Kidney capillary endothelial cell (primary cell): ENCODE data around the gene ANK3.

ENCODE experiments used
- DNase-seq: peaks from one replicate; pipeline ENCODE4 v3.0.0-alpha.2; 2018; ENCODE audit warnings: low spot score

Gene ANK3

DNA sequence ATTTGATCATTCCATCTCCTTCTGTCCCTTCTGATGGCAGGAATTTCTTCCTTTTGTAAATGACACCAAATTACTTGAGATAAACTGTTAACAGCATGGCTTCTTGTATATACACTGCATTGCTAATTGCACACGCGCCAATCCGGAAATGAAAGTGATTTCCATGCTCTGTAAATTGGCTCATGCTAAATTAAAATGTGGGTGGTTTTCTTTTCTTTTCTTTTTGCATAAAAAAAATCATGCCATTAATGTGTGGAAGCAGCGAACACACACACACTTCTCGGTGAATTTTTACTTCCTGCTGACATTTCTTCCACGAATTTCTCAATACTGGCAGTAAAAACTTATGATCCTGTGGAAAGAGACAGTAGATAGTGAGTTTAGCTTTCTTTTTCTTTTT lies 360.2 kb downstream of the ANK3 start:
- no peak for DNase-seq

DNA sequence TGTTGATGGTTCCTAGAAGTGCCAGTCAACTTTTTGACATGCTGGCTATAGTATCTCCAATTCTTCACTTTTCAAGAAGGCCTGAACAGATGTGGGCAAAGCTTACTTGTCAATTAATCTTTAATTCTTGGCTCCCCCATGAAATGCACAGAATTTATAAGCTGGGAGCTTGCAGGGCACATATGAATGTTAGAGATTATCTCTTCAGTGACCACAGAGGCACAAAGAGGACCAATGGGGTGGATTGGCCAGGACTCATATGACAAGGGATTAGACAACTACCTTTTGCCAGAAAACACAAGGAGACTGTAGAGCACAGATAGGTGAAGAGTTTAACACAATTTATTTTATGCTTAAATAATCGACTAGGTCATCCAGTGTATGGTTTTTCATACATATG lies 361.6 kb downstream of the ANK3 start:
- no peak for DNase-seq

DNA sequence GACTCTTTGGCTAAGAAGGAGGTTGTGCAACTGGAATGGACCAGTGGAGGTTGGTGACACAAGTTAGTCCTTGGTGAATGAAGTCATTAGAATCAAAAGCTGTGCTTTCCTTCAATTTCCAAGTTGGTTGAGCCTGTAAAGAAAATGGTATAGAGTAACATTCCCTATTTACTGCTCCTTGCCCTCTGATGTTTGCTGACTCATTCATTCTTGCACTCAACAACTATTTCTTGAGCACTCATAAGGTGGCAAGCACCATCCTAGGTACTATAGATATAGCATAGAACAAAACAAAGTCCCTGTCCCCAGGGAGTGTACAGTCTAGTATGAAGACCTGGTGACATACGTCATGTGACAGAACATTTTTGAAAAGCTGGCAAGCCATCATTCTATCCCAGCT lies 364.4 kb downstream of the ANK3 start:
- no peak for DNase-seq

DNA sequence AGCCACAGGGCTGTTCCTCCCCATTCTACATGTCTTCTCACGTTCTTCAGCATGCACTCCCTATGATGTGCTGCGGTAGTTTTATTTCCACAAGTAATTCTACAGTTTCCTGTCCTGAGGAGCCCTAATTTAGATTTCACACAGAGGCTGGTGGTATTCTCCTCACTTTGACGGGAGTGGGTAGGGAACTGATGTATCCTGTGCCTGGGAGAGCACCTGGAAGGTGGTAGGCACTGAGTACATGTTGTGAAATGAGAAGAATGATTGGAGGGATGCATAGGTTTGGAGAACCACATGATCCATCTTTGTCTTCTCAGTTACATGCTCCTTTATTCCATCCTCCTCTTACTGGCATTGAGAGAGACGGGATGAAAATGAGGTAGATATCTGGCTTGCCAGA lies 365.2 kb downstream of the ANK3 start:
- no peak for DNase-seq

DNA sequence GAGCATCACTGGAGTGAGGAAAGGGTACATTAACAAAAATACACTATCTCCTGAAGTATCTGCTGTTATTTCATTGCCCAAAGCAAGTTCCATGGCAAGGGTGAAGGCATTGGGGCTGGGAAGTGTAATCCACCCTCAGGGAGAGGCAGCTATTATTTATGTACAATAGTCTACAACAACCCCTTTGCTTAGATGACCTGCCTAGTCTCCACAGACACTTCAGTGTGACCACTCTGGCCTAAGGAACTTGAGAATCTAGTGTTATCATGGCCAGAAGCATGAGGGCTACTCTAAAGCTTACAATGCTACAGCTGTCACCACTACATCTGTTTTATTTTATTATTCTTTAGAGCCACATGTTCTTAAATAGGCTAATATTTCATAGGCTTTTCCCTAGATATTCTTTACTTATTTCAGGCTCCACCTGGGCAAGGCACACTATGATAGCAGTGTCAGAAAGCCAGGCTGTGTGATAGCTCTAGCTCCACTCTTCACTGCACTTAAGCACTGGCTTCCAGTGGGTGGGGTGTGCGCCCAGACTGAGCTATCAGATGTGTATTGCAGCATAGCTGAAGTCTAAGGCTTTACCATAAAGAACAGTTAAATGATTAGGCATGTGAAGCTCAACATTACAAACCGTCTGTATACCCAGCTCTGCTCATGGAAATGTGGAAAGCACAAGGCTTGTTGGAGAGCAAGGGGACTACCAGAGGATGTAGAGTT lies 366.4 kb downstream of the ANK3 start:
- DNase-seq, result no peak

DNA sequence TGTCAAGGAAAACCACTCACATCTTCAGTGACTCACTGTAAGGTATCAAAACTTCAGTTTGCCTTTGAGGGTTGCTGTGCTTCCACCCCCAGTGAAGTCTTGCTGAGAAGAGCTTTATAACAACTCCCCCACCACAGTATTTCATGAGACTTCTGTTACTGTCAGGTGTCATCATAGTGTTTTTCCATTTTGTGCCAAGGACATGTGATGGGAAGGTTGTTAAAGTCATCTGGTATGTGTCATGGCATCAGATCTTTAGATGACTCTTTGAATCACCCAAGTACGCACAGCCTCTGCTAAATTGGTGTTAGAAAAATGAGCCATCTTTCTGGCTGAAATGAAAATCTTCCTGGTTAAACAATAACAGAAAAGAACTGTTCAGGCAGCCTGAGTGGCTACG lies 368.3 kb downstream of the ANK3 start:
- no peak for DNase-seq

DNA sequence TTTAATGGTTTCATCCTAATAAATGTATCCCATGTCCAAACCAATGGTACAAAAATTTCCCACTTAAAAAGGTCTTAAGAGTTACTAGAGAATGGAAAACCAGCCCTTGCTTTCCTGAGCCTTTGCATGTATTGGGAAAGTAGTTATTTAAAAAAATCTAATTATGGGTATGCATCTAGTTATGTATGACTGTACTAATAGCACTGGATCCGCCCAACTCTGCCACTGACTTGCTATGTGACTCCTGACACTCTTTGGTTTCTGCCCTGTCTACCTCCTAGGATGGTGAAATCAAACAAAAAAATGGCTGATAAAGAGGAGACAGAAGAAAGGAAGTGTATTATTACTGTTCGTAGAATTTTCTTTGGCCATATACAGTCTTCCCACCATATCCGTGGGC lies 372.9 kb downstream of the ANK3 start:
- DNase-seq, result no peak

DNA sequence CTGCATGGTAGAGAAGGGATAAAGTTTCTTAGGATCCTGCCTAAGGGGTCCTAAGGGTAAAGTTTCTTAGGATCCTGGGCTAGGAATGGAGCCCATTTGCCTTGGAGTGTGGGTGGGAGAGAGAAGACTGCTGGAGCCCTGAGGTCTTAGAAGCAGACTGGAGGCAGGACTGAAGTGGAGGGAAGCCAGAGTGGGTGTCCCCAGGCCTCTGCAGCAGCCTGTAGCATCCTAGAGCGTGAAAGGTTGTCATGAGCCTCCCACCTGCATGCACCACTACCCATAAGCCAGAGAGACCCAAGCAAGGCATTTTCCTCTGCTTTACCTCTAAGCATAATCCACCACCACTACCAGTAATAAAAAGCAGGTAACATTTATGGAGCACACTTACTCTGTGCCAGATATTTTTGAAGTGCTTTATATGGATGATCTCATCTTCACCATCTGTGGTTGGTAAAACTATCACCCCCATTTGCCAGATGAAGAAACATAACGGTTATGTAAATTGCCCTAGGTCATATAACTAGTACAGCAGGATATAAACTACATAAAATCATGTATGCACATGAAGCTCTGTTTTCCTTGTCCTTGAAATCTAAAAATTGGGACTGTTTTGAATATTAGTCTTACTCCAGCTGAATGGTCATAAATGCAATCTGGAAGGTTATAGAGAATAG lies 379.8 kb downstream of the ANK3 start:
- no peak for DNase-seq

DNA sequence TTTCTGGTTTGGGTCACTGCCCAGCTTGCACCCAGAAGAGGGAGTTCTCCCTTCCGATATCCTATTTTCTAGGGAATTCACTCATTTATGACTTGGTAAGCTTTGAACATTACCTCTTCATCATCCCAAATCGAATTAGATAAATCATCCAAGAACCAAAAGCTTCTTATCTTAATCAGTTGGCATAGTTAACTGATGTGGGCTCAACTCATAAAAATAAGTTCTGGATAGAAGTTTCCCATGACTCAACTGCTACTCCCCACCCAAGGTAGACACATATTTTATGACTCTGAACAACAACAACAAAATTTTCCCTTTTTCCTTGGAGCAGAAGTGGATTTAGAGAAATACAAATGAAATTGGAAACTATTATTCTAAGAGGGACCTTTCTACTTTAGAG lies 380.4 kb downstream of the ANK3 start:
- DNase-seq, result no peak

DNA sequence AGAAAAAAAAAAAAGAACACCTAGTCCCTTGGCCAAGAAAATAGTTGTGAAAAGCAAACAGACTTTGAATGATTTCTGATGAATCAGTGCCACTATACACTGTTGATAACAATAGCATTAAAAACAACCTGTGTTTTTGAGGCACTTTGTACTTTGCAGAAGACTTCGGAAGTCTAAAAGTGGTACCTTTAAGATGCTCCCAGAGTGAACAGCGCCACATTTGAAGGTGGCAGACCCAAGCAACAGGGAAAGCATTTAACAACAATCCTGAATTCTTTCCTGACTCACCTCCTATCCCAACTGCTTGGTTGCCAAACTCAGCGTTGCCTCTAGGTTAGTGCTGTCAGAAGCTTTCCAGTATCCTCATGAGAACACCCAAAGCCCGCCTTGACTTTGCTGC lies 380.9 kb downstream of the ANK3 start:
- no peak for DNase-seq

DNA sequence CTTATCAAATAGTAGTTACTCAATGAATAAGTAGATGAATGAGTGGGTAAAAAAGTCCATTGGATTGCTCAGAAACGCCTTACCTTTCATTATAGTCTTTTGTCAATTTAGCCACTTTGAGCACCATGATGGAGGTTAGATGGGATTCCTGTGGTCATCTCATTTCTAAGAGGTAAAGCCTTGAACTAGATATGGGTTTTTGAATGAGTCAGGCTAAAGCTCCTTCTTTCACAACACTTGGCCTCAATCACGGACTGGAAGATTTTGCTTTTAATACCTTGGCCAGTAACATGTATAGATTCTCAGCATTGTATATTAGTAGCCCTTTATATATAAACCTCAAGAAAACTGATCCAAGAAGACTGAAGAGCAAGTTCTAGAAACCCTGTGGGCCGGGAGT lies 383.6 kb downstream of the ANK3 start:
- DNase-seq, result no peak

DNA sequence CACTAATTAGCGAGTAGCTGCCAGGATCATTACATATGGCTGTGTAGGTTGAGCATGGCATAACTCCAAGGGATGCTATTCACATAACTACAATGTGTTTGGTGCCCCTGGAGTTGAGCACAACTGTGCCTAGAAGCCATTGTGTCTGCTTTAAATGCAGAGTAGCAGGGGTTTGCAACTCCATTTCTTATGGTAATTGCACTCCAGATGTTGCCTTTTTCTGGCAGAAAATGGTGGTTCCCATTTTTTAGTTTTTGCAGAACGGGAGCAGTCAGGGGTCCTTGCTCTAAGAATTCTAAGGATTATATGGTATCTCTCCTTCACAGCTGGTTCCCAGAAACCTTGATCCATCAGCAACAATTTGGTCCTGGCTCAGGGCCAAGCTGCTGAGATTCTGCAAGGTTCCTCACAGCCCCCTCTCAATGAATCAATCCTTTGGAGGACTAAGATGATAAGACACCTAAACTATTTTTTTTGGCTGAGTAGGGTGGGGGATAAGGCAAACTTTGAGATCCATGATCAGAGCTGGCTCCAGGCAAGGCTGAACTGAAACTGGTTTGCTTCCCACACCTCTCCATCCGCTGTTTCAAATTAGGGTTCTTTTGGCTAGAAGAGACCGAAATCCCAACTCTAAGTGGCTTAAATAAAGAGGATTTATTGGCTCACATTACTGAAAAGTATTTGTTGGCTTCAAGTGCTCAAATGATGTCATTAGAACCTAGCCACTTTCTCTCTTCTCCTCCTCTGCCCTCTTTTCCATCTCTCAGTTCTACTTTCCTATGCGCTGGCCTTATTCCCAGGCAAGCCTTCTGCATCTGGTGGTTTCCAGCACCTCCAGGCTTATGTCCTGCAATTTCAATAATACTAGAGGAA lies 385.8 kb downstream of the ANK3 start:
- DNase-seq, result no peak

DNA sequence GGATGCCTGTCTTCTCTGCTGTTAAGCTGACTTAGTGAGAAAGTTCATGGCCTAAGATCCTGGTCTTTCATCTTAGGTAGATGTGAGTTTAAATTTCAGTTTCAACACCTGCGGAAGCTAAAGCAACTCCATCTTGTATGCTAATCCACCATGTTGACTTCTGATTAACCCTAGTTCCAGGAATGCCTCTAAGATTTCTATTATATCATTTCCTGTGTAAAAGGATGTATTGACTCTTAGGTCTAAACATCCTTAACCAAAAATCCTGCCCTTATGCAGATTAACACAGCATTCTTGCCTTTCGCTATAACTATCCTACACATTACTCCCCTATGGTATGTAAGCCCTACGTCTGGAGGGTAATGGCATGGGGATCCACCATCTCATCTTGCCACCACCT lies 388.9 kb downstream of the ANK3 start:
- no peak for DNase-seq

DNA sequence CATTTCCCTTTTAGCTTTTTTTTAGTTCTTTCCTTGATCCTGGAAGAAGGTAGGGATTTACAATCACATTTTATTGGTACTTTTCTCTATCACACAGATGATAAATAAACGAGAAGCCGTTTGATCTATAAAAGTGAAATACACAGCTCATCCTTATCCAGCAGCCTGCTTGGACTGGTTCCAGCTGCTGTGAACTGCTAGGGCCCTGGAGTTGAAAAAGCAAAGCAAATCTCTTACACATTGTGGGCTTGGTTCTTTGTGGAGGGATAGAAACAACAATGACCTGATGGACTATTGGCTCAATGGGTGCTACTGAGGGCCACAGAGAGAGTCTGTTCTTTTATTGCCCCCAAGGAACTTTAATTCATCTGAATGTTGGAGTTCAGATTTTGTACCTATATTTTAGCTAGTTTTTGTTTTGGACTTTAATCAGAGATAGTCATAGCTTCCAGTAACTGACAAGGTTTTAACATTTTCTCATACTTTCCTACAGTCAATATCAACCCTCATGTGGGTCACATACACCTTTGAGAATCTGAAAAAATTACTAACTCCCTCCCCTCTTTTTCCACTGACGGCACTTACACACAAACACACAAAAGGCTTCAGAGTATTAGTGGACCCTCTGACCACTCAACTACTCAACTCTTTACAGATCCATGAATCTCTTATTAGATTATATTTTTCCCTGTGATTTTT lies 391.7 kb downstream of the ANK3 start:
- DNase-seq, result no peak

DNA sequence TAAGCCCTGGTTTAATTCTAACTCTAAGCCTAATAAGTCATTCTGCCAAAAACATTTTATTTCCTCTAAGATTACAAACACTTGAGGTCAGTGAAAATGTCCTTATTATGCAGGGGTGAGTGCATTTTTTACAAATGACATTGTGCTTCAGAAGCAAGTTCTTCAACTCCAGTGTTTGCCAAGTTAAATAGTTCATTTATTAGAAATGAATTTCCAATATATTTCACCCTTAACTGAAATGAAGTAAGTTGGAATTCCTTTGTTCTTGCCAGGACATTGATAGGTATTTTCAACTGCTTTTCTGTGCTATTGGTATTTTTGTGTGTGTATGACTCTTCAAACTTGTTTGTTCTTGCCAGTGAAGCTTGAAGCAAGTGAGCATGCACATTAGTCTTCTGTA lies 393.8 kb downstream of the ANK3 start:
- no peak for DNase-seq

DNA sequence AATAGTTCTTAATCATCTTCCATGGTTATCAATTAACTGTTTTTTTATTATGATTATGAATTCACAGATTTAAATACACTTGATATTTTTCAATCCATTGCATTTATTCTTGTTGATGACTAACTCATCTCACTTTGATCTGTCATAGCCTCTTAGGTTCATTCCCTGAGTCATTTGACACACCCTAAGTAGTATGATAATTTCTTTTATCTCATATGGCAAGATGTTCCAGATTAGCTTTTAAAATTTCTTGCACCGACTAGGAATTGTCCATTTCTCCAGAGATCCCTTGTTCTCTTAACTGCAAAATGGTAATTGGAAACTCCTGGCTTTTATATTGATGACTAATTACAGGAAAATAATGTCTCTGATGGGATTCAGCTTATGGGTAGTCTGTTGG lies 395.7 kb downstream of the ANK3 start:
- DNase-seq, result no peak

DNA sequence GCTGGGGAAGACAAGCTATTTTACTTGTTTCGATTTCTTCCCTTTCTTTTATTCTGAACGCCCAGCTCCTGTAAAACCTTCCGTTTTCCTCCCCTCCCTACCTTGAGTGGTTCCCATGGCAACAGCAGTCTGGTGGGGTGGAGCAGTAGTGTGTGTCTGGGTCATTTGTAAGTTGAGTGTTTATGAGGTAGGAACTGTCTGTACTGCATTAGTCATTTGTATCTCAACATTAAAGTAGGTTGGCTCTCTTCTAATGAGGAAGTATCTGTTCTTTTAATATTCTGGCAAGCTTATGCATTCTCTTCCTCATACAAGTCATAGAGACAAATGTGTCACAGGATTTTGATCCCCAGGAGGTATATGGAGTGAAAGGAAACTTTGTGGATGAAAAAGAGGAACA lies 398.0 kb downstream of the ANK3 start:
- no peak for DNase-seq

DNA sequence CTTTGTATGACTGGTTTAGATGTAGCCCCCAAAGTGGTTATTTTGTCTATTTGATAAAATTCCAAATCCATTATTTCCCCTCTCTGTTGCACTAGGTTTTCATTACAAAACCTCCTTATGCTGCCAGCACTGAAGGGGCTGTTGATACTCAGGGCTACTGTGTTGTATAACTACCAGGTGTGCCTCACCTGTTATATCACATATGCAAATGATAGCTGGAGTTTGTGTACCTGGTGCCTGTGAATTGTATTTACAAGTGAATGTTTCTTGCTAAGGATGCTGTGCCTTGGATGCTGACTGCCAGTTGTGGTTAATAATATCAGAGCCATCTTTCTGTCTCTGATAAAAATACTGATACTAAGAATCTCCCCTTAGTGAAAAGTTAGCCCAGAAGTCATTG lies 398.6 kb downstream of the ANK3 start:
- DNase-seq, result no peak

DNA sequence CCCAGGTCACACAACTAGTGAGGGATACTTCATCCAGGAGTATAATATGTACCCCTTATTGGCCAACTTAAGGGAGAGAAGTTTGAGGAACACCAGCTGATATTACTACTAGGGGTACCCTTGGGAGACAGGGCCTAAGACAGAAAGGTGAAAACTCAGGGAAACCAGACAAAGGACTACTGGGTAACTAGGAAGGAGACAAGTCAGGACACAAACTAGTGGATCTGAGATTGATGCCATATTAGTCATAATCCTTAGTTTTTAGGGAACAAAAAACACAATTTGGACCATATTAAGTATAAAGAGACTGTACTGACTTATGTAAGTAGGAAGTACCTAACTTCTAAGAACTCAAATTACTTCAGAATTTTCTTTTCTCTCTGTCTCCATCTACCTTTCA lies 404.0 kb downstream of the ANK3 start:
- DNase-seq, result no peak

DNA sequence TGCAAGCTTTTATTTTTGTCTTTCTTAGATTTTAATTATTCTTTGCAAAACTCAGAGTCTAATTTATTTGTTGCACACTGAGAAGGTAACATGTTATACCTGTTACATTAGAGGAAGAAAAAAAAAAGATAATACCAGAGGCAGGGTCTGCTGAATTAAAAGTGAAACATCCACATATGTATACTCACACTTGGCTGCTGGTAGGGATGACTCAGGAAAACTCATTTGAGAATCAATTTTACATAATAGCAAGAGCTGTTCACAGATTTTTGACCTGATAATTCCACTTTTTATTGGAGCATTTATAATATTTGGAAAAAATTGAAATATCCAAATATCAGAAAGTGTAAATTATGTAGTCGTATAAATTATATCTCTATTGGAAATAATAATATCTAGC lies 405.3 kb downstream of the ANK3 start:
- no peak for DNase-seq

DNA sequence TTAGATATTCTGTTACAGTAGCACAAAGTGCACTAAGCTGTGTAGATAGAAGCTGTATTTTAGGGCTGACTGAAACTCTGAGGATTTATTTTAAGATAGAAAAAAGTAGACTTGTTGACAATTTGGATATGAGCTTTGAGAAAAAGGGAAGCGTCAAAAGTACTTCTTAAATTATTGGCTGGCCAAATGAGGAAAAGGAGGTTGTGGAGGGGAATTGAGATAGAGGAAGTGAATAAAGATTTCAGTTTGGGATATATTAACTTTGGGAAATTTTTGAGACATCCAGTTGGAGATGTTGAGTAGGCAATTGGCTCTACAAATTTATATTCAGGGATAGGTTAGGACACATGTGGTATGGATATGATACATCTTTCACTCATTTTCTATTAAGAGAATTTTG lies 409.3 kb downstream of the ANK3 start:
- DNase-seq, result no peak

DNA sequence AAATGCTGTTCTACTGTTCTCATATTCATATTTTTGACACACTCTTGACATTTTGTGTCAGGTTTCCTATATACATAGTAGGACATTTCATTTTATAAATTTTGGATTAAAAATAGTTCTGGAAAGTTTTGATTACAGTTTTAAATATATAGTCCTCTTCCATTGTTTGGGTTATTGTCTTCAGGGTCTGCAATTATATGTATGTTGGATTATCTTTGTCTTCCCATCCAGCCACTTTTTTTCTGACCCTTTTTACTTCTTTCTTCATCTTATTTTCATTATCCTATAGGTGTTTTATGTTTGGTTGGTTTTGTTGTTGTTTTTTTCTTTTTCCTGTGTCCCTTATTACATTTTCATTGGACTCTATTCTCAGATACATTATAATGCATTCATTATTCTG lies 412.2 kb downstream of the ANK3 start:
- DNase-seq, result no peak

DNA sequence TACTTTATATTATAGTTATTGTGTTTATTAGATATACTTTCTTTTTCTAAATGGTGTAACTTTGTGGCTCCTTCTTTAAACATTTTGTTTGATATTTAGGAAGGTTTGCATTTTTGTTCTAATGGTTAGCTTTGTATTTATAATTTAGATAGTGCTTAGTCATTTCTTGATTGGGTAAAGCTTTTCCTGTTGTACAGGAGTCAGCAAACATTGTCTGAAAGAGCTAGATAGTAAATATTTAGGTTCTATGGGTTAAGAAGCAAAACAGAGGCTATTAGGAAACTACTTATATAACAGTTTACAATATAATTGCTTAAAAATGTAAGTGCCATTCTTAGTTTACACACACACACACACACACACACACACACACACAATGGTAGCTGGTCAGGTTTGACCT lies 412.8 kb downstream of the ANK3 start:
- DNase-seq, result no peak
